Measurements from ENCODE around the gene MRPL41.

- TF ChIP-seq CTCF (IDR thresholded peaks at IDR 0.05; ENCODE audit: borderline replicate concordance, extremely low read depth, low read length, poor library complexity, severe bottlenecking) (no peak), EZH2 (IDR thresholded peaks at IDR 0.05; ENCODE audit: borderline replicate concordance, low read depth, low read length, severe bottlenecking) (no peak)
Measured at GRCh38 chr9:137551264-137552021, at the start of gene MRPL41.
